IgD-negative memory B cell (primary cell): Measurements from ENCODE around the gene PRKAR1B. TPM values are rescaled to one million over a fixed set of nuclear protein-coding genes. Genes with fewer than 3 reads are reported as not detected.

Experiments used
- H3K27ac Mint-ChIP-seq, 3 donors: one replicate each; pipeline ENCODE4 v1.8.0; 2020 to 2022; ENCODE audit warnings: mild to moderate bottlenecking in 3 of 3, mixed read lengths in 3 of 3, moderate library complexity in 1 of 3
- H3K27me3 Mint-ChIP-seq: one replicate; pipeline ENCODE4 v1.8.0; 2021; ENCODE audit warnings: mixed read lengths
- H3K36me3 Mint-ChIP-seq: one replicate; pipeline ENCODE4 v1.8.0; 2020; ENCODE audit warnings: mild to moderate bottlenecking, mixed read lengths
- H3K4me1 Mint-ChIP-seq, 3 donors: one replicate each; pipeline ENCODE4 v1.8.0; 2020 to 2022; ENCODE audit warnings: mixed read lengths in 3 of 3, mild to moderate bottlenecking in 1 of 3
- H3K4me3 Mint-ChIP-seq, 4 donors: one replicate each; pipeline ENCODE4 v1.8.0; 2020 to 2022; ENCODE audit warnings: mild to moderate bottlenecking in 4 of 4, mixed read lengths in 4 of 4, moderate library complexity in 3 of 4
- H3K9me3 Mint-ChIP-seq, 3 donors: one replicate each; pipeline ENCODE4 v1.8.0; 2020 to 2021; ENCODE audit warnings: mixed read lengths in 3 of 3, mild to moderate bottlenecking in 1 of 3
- polyA plus RNA-seq: library from polyadenylated mRNA; unstranded; fragments of 300-500 nt; fragmentation: Illumina TruSeq; gene quantifications from one replicate; pipeline ENCODE4 v1.2.3, GENCODE V29; 2021

The PRKAR1B gene
- polyA plus RNA-seq, 1 donor from 2014 or later, result 4.6 TPM

- Mint-ChIP-seq H3K4me3 (no peak overlapping the region), H3K27ac (peak overlapping the region in 1 of 3 donors; percentile 59), H3K9me3 (no peaks in the 10 kb centered on the region), H3K4me1 (peaks cover 0 to 2% (median 0%) of the 10 kb centered on the region in 3 donors), H3K27me3 (no peaks in the 10 kb centered on the region), H3K36me3 (peaks cover 3% of the 10 kb centered on the region)
Measured at GRCh38 chr7:574661-575395, 152.3 kb downstream of the PRKAR1B start.

- no peak overlapping the region for H3K4me3 Mint-ChIP-seq
- no peaks in the 10 kb centered on the region for H3K27me3 Mint-ChIP-seq
- H3K36me3 Mint-ChIP-seq, result peaks cover 3% of the 10 kb centered on the region
- H3K27ac Mint-ChIP-seq, result no peak overlapping the region
- peaks cover 0 to 2% (median 0%) of the 10 kb centered on the region in 3 donors for H3K4me1 Mint-ChIP-seq
- no peaks in the 10 kb centered on the region for H3K9me3 Mint-ChIP-seq
Measured at GRCh38 chr7:573933-574381, 153.1 kb downstream of the PRKAR1B start.

- Mint-ChIP-seq H3K27me3 (no peaks in the 10 kb centered on the region), H3K27ac (no peak overlapping the region), H3K4me1 (peaks cover 0 to 2% (median 0%) of the 10 kb centered on the region in 3 donors), H3K4me3 (no peak overlapping the region), H3K9me3 (no peaks in the 10 kb centered on the region), H3K36me3 (peaks cover 3% of the 10 kb centered on the region)
Measured at GRCh38 chr7:573269-573932, 153.7 kb downstream of the PRKAR1B start.

- Mint-ChIP-seq H3K9me3 (no peaks in the 10 kb centered on the region), H3K4me3 (no peak overlapping the region), H3K27me3 (no peaks in the 10 kb centered on the region), H3K36me3 (peaks cover 3% of the 10 kb centered on the region), H3K27ac (no peak overlapping the region), H3K4me1 (peaks cover 0 to 2% (median 0%) of the 10 kb centered on the region in 3 donors)
Measured at GRCh38 chr7:572416-573268, 154.4 kb downstream of the PRKAR1B start.

GRCh38 chr7:571718-572415 lies 155.2 kb downstream of the PRKAR1B start:
- Mint-ChIP-seq H3K4me3 (no peak overlapping the region), H3K27ac (no peak overlapping the region), H3K36me3 (peaks cover 3% of the 10 kb centered on the region), H3K4me1 (peaks cover 0 to 2% (median 0%) of the 10 kb centered on the region in 3 donors), H3K9me3 (no peaks in the 10 kb centered on the region), H3K27me3 (no peaks in the 10 kb centered on the region)

GRCh38 chr7:571096-571717 lies 155.9 kb downstream of the PRKAR1B start:
- no peak overlapping the region for H3K4me3 Mint-ChIP-seq

GRCh38 chr7:570801-571070 lies 156.3 kb downstream of the PRKAR1B start:
- no peaks in the 10 kb centered on the region for H3K27me3 Mint-ChIP-seq
- no peaks in the 10 kb centered on the region for H3K4me1 Mint-ChIP-seq
- H3K4me3 Mint-ChIP-seq, result no peak overlapping the region
- no peaks in the 10 kb centered on the region for H3K9me3 Mint-ChIP-seq
- no peak overlapping the region for H3K27ac Mint-ChIP-seq
- no peaks in the 10 kb centered on the region for H3K36me3 Mint-ChIP-seq

More at GRCh38 chr7:571096-571717, 155.9 kb downstream of the PRKAR1B start:
- Mint-ChIP-seq H3K4me1 (peaks cover 0 to under 1% (median 0%) of the 10 kb centered on the region in 3 donors), H3K36me3 (peaks cover 3% of the 10 kb centered on the region), H3K27me3 (no peaks in the 10 kb centered on the region), H3K9me3 (no peaks in the 10 kb centered on the region), H3K27ac (no peak overlapping the region)

GRCh38 chr7:569996-570800 lies 156.9 kb downstream of the PRKAR1B start:
- no peaks in the 10 kb centered on the region for H3K4me1 Mint-ChIP-seq
- H3K36me3 Mint-ChIP-seq, result no peaks in the 10 kb centered on the region
- no peaks in the 10 kb centered on the region for H3K9me3 Mint-ChIP-seq
- no peak overlapping the region for H3K27ac Mint-ChIP-seq
- no peaks in the 10 kb centered on the region for H3K27me3 Mint-ChIP-seq
- H3K4me3 Mint-ChIP-seq, result no peak overlapping the region

- Mint-ChIP-seq H3K4me3 (no peak overlapping the region), H3K27ac (no peak overlapping the region), H3K4me1 (no peaks in the 10 kb centered on the region), H3K36me3 (no peaks in the 10 kb centered on the region), H3K9me3 (no peaks in the 10 kb centered on the region), H3K27me3 (no peaks in the 10 kb centered on the region)
Measured at GRCh38 chr7:569071-569855, 157.8 kb downstream of the PRKAR1B start.

- no peaks in the 10 kb centered on the region for H3K9me3 Mint-ChIP-seq
- H3K36me3 Mint-ChIP-seq, result peaks cover 4% of the 10 kb centered on the region
- no peak overlapping the region for H3K27ac Mint-ChIP-seq
- H3K27me3 Mint-ChIP-seq, result no peaks in the 10 kb centered on the region
- H3K4me1 Mint-ChIP-seq, result no peaks in the 10 kb centered on the region
- no peak overlapping the region for H3K4me3 Mint-ChIP-seq
Measured at GRCh38 chr7:568031-568951, 158.8 kb downstream of the PRKAR1B start.

GRCh38 chr7:567305-567883 lies 159.7 kb downstream of the PRKAR1B start:
- Mint-ChIP-seq H3K36me3 (peaks cover 4% of the 10 kb centered on the region), H3K27me3 (no peaks in the 10 kb centered on the region)

GRCh38 chr7:566100-566499 lies 161.0 kb downstream of the PRKAR1B start:
- no peak overlapping the region for H3K4me3 Mint-ChIP-seq
- H3K27ac Mint-ChIP-seq, result no peak overlapping the region
- H3K9me3 Mint-ChIP-seq, result no peaks in the 10 kb centered on the region
- H3K27me3 Mint-ChIP-seq, result no peaks in the 10 kb centered on the region
- peaks cover 4% of the 10 kb centered on the region for H3K36me3 Mint-ChIP-seq
- H3K4me1 Mint-ChIP-seq, result no peaks in the 10 kb centered on the region

More at GRCh38 chr7:567305-567883, 159.7 kb downstream of the PRKAR1B start:
- Mint-ChIP-seq H3K4me1 (no peaks in the 10 kb centered on the region), H3K4me3 (no peak overlapping the region), H3K9me3 (no peaks in the 10 kb centered on the region), H3K27ac (no peak overlapping the region)
